B cell (primary cell): ENCODE results near the gene TET3. TPM values are rescaled to one million over a fixed set of nuclear protein-coding genes. Genes with fewer than 3 reads are reported as not detected.

Experiments
- ATAC-seq: fragments of 200-7000 bp; cut with Tn5 transposase; one replicate; pipeline ENCODE4 v1.10.0; 2021; ENCODE audit warnings: low read depth, mild to moderate bottlenecking, moderate number of reproducible peaks, moderate library complexity
- CTCF ChIA-PET: fragments of 350-600 bp; sonication (Branson Sonifier 250); formaldehyde crosslinking; loops from one replicate; lab custom pipeline; 2021; ENCODE audit warnings: antibody characterized with exemption, inconsistent platforms; lab: Charles Lee
- POLR2A ChIA-PET: fragments of 350-600 bp; sonication (Branson Sonifier 250); formaldehyde crosslinking; loops from one replicate; lab custom pipeline; 2021; ENCODE audit warnings: antibody characterized with exemption; lab: Charles Lee
- DNase-seq: peaks from one replicate; pipeline ENCODE4 v3.0.0; 2013
- H2AFZ ChIP-seq: 2 replicates; pipeline ENCODE4 v1.6.1; 2012; ENCODE audit warnings: mild to moderate bottlenecking, low read depth, low read length; ENCODE audit not compliant: insufficient read depth, poor library complexity, severe bottlenecking
- H3K27ac ChIP-seq, 2 donors: 1 replicate in 1 of 2; 2 replicates in 1 of 2; pipeline ENCODE4 v1.5.1; 2012 to 2013; ENCODE audit warnings: low read length in 2 of 2, mild to moderate bottlenecking in 2 of 2, moderate library complexity in 1 of 2
- H3K27me3 ChIP-seq, 4 experiments: fragments of 200-600 bp in 1 of 4; sonication (generic) in 1 of 4; replicated peaks in 1 of 4; 1 replicate in 2 of 4; 2 replicates in 2 of 4; pipeline versions ENCODE4 v1.6.1 to v1.7.0; 2013 to 2016; ENCODE audit warnings: low read length in 3 of 4, mild to moderate bottlenecking in 2 of 4, mixed read lengths in 1 of 4, moderate library complexity in 1 of 4; ENCODE audit not compliant: insufficient read depth in 4 of 4, control insufficient read depth in 3 of 4; ENCODE audit errors: control extremely low read depth in 1 of 4
- H3K36me3 ChIP-seq, 2 experiments: replicated peaks in 1 of 2; 1 replicate in 1 of 2; 2 replicates in 1 of 2; pipeline versions ENCODE4 v1.6.1 to v1.7.1; 2013; ENCODE audit warnings: low read length in 1 of 2; ENCODE audit not compliant: insufficient read depth in 2 of 2, control insufficient read depth in 1 of 2; ENCODE audit errors: control extremely low read depth in 1 of 2, extremely low read depth in 1 of 2
- H3K4me1 ChIP-seq, 2 donors: fragments of 200-600 bp in 1 of 2; sonication (generic) in 1 of 2; 1 replicate in 1 of 2; 2 replicates in 1 of 2; pipeline versions ENCODE4 v1.5.1 to v1.6.1; 2013 to 2017; ENCODE audit warnings: low read length in 2 of 2; ENCODE audit not compliant: control insufficient read depth in 2 of 2, insufficient read depth in 2 of 2
- H3K4me2 ChIP-seq: replicated peaks from 2 replicates; pipeline ENCODE3; 2012; ENCODE audit warnings: mild to moderate bottlenecking, low read depth, low read length; ENCODE audit not compliant: poor library complexity, severe bottlenecking
- H3K4me3 ChIP-seq, 5 experiments: fragments of 200-600 bp in 1 of 5; sonication (generic) in 1 of 5; 1 replicate in 3 of 5; 2 replicates in 2 of 5; pipeline versions ENCODE4 v1.5.1 to v1.7.0; 2011 to 2016; ENCODE audit warnings: low read length in 4 of 5, mild to moderate bottlenecking in 4 of 5, low read depth in 2 of 5, control low read depth in 1 of 5, moderate library complexity in 1 of 5; ENCODE audit not compliant: insufficient read depth in 1 of 5; ENCODE audit errors: control extremely low read depth in 1 of 5, extremely low read depth in 1 of 5
- H3K79me2 ChIP-seq: fragments of 200-600 bp; sonication (generic); one replicate; pipeline ENCODE4 v1.6.0; 2016; ENCODE audit warnings: low read length; ENCODE audit not compliant: control insufficient read depth, insufficient read depth
- H3K9ac ChIP-seq: fragments of 200-600 bp; sonication (generic); 2 replicates; pipeline ENCODE4 v1.6.1; 2017; ENCODE audit warnings: mild to moderate bottlenecking, low read length, moderate library complexity
- H3K9me3 ChIP-seq, 3 donors: one replicate each; pipeline versions ENCODE4 v1.6.1 to v1.7.1; 2013; ENCODE audit warnings: low read length in 2 of 3; ENCODE audit not compliant: control insufficient read depth in 2 of 3, insufficient read depth in 1 of 3; ENCODE audit errors: control extremely low read depth in 1 of 3
- H4K20me1 ChIP-seq: 2 replicates; pipeline ENCODE4 v1.6.0; 2012; ENCODE audit warnings: mild to moderate bottlenecking, low read length; ENCODE audit not compliant: insufficient read depth, control insufficient read depth, poor library complexity, severe bottlenecking
- H3K27ac Mint-ChIP-seq: one replicate; pipeline ENCODE4 v1.8.0; 2021; ENCODE audit warnings: mixed read lengths
- H3K27me3 Mint-ChIP-seq: one replicate; pipeline ENCODE4 v1.8.0; 2021; ENCODE audit warnings: mixed read lengths
- H3K4me1 Mint-ChIP-seq: one replicate; pipeline ENCODE4 v1.8.0; 2021; ENCODE audit warnings: mixed read lengths
- H3K4me3 Mint-ChIP-seq: one replicate; pipeline ENCODE4 v1.8.0; 2021; ENCODE audit warnings: mixed read lengths
- H3K9me3 Mint-ChIP-seq: one replicate; pipeline ENCODE4 v1.8.0; 2022; ENCODE audit warnings: mixed read lengths; ENCODE audit not compliant: insufficient read depth
- EZH2 ChIP-seq: IDR thresholded peaks from 2 replicates; pipeline ENCODE4 v1.6.1; 2012; ENCODE audit warnings: borderline replicate concordance, low read depth, mild to moderate bottlenecking, moderate library complexity, low read length; ENCODE audit not compliant: insufficient read depth, poor library complexity, severe bottlenecking
- WGBS: methylation state at CpG from one replicate; pipeline ENCODE4 v1.1.5; 2013; ENCODE audit warnings: missing lambda C conversion rate; ENCODE audit not compliant: insufficient coverage; 5-methylcytosine and 5-hydroxymethylcytosine counted together
- intact Hi-C: fragments of 100-400 bp; cut with micrococcal nuclease; formaldehyde crosslinking; loops from one replicate; pipeline ENCODE4 v1.10.0; 2022
- polyA plus RNA-seq: library from polyadenylated mRNA; depleted of rRNA; stranded (reverse); fragments of >200 nt; gene quantifications from 2 replicates; pipeline ENCODE4 v1.2.3, GENCODE V29; 2012
- total RNA-seq, 2 donors: library from RNA; stranded (reverse); fragments of 120-200 nt in 1 of 2; gene quantifications; 1 replicate in 1 of 2; 2 replicates in 1 of 2; pipeline versions ENCODE4 v1.2.3 to v1.2.4, GENCODE V29; 2013 to 2022
- TF ChIP-seq, protein P1 (sequence below): fragments of 200-600 bp; IDR thresholded peaks from one replicate; pipeline ENCODE4 v1.8.0; 2022; ENCODE audit warnings: antibody characterized with exemption, mild to moderate bottlenecking

Gene TET3
- total and polyA plus RNA-seq, 2 donors (not counting 1 experiment from before 2014, with no cell fraction given), result 4.7 to 43.9 TPM

GRCh38 chr2:73987948-73988700 lies 3.4 kb downstream of the TET3 start:
- no peaks in the 10 kb centered on the region for H3K27me3 ChIP-seq
- H3K4me3 Mint-ChIP-seq, result peak overlapping the region; percentile 82
- H3K4me3 ChIP-seq, result peak overlapping the region in 4 of 5 experiments; percentile 14 to 64 (median 26)
- TF ChIP-seq, protein P1, sequence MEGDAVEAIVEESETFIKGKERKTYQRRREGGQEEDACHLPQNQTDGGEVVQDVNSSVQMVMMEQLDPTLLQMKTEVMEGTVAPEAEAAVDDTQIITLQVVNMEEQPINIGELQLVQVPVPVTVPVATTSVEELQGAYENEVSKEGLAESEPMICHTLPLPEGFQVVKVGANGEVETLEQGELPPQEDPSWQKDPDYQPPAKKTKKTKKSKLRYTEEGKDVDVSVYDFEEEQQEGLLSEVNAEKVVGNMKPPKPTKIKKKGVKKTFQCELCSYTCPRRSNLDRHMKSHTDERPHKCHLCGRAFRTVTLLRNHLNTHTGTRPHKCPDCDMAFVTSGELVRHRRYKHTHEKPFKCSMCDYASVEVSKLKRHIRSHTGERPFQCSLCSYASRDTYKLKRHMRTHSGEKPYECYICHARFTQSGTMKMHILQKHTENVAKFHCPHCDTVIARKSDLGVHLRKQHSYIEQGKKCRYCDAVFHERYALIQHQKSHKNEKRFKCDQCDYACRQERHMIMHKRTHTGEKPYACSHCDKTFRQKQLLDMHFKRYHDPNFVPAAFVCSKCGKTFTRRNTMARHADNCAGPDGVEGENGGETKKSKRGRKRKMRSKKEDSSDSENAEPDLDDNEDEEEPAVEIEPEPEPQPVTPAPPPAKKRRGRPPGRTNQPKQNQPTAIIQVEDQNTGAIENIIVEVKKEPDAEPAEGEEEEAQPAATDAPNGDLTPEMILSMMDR, result no peak
- no peak for TF ChIP-seq EZH2
- intact Hi-C loops, result loop anchor here (5.0 kb wide), 1 partner anchor 81 kb away; no protein-coding TSS in a partner anchor
- H3K27me3 Mint-ChIP-seq, result no peaks in the 10 kb centered on the region
- 87% methylated on average over 7 of the region's 10 CpGs for WGBS
- CTCF ChIA-PET, result interaction anchor here (0.6 to 4.0 kb wide), 12 partner anchors 11 to 350 kb away, joined by 3 to 19 read pairs (median 3); partner anchors contain the start of gene STAMBP
- no peak overlapping the region for H2AFZ ChIP-seq
- DNase-seq (no peak), ATAC-seq (no peak)
- H3K4me1 ChIP-seq, result peaks cover 47 to 61% of the 10 kb centered on the region in 2 donors
- peaks cover 74% of the 10 kb centered on the region for H4K20me1 ChIP-seq
- H3K27ac ChIP-seq, result no peak overlapping the region
- peaks cover 4% of the 10 kb centered on the region for H3K9me3 Mint-ChIP-seq
- peak overlapping the region; percentile 76 for H3K4me2 ChIP-seq
- peaks cover 4 to 38% of the 10 kb centered on the region in 2 experiments for H3K36me3 ChIP-seq
- peaks cover 71% of the 10 kb centered on the region for H3K4me1 Mint-ChIP-seq
- H3K9me3 ChIP-seq, result peaks cover 0 to 16% (median 5%) of the 10 kb centered on the region in 3 donors
- peaks cover 76% of the 10 kb centered on the region for H3K79me2 ChIP-seq
- H3K9ac ChIP-seq, result peak overlapping the region; percentile 71
- POLR2A ChIA-PET, result interaction anchor here (1.0 kb wide), 1 partner anchor 61 kb away, joined by 5 read pairs; no protein-coding TSS in a partner anchor
- peak overlapping the region; percentile 57 for H3K27ac Mint-ChIP-seq

- ChIA-PET POLR2A (interaction anchor here (0.7 kb wide), 1 partner anchor 16 kb away, joined by 4 read pairs; no protein-coding TSS in a partner anchor), CTCF (no interaction called here)
- H3K27ac ChIP-seq, result no peak overlapping the region
- TF ChIP-seq, protein P1, result no peak
- TF ChIP-seq EZH2, result no peak
- Mint-ChIP-seq H3K4me3 (no peak overlapping the region), H3K4me1 (peaks cover 79% of the 10 kb centered on the region), H3K27me3 (no peaks in the 10 kb centered on the region), H3K9me3 (peaks cover 4% of the 10 kb centered on the region), H3K27ac (no peak overlapping the region)
- H3K9ac ChIP-seq, result no peak overlapping the region
- no peak for ATAC-seq
- peaks cover 0 to 16% (median 5%) of the 10 kb centered on the region in 3 donors for H3K9me3 ChIP-seq
- peaks cover 91% of the 10 kb centered on the region for H4K20me1 ChIP-seq
- H3K4me3 ChIP-seq, result no peak overlapping the region
- no peak for DNase-seq
- H3K79me2 ChIP-seq, result peaks cover 95% of the 10 kb centered on the region
- peaks cover 50 to 52% of the 10 kb centered on the region in 2 donors for H3K4me1 ChIP-seq
- intact Hi-C loops, result loop anchor here (5.0 kb wide), 1 partner anchor 83 kb away; no protein-coding TSS in a partner anchor
- H2AFZ ChIP-seq, result no peak overlapping the region
- peaks cover 4 to 40% of the 10 kb centered on the region in 2 experiments for H3K36me3 ChIP-seq
- no peak overlapping the region for H3K4me2 ChIP-seq
- WGBS, result no CpG with 5 or more reads among the region's 2 CpGs
- H3K27me3 ChIP-seq, result no peaks in the 10 kb centered on the region
Measured at GRCh38 chr2:73989972-73990371, 5.3 kb downstream of the TET3 start.
